Nephron (organoid): ENCODE measurements around the gene GGT5.

Experiments used
- H3K27ac Mint-ChIP-seq, 3 experiments: 2 replicates each; pipeline ENCODE4 v1.8.0; 2020; ENCODE audit warnings: mixed read lengths in 3 of 3, mild to moderate bottlenecking in 2 of 3, moderate library complexity in 1 of 3
- H3K27me3 Mint-ChIP-seq: 2 replicates; pipeline ENCODE4 v1.8.0; 2021; ENCODE audit warnings: low read depth, mild to moderate bottlenecking, moderate library complexity, mixed read lengths
- H3K36me3 Mint-ChIP-seq: 2 replicates; pipeline ENCODE4 v1.8.0; 2020; ENCODE audit warnings: low read depth, mixed read lengths
- H3K4me1 Mint-ChIP-seq: 2 replicates; pipeline ENCODE4 v1.8.0; 2020; ENCODE audit warnings: mixed read lengths
- H3K4me3 Mint-ChIP-seq, 3 experiments: 2 replicates each; pipeline ENCODE4 v1.8.0; 2020; ENCODE audit warnings: mild to moderate bottlenecking in 3 of 3, mixed read lengths in 3 of 3, moderate library complexity in 2 of 3
- H3K9me3 Mint-ChIP-seq: 2 replicates; pipeline ENCODE4 v1.8.0; 2020; ENCODE audit warnings: mixed read lengths
- CTCF ChIP-seq, 3 experiments: fragments of 200-600 bp; sonication (generic); IDR thresholded peaks; one replicate each; pipeline ENCODE4 v1.5.0; 2021; ENCODE audit warnings: antibody characterized with exemption in 3 of 3; ENCODE audit not compliant: unreplicated experiment in 3 of 3

Gene GGT5

GRCh38 chr22:24198682-24199052 lies 46.2 kb downstream of the GGT5 start:
- Mint-ChIP-seq H3K27me3 (peaks cover 8% of the 10 kb centered on the region), H3K4me1 (no peaks in the 10 kb centered on the region), H3K36me3 (no peaks in the 10 kb centered on the region), H3K9me3 (peaks cover 4% of the 10 kb centered on the region), H3K4me3 (no peak overlapping the region), H3K27ac (no peak overlapping the region)
- TF ChIP-seq CTCF (IDR thresholded peaks at IDR 0.05; ENCODE audit: unreplicated experiment in 3 of 3), result no peak

- no peak overlapping the region for H3K4me3 Mint-ChIP-seq
Observed at GRCh38 chr22:24191893-24192292, 53.0 kb downstream of the GGT5 start.

GRCh38 chr22:24191381-24191841 lies 53.5 kb downstream of the GGT5 start:
- peaks cover 4% of the 10 kb centered on the region for H3K27me3 Mint-ChIP-seq
- H3K27ac Mint-ChIP-seq, result peak overlapping the region in 1 of 3 experiments; percentile 7
- peaks cover 7% of the 10 kb centered on the region for H3K9me3 Mint-ChIP-seq
- peak in 1 of 3 experiments; percentile 9 for TF ChIP-seq CTCF (IDR thresholded peaks at IDR 0.05; ENCODE audit: unreplicated experiment in 3 of 3)
- no peak overlapping the region for H3K4me3 Mint-ChIP-seq
- H3K36me3 Mint-ChIP-seq, result no peaks in the 10 kb centered on the region
- H3K4me1 Mint-ChIP-seq, result no peaks in the 10 kb centered on the region

More at GRCh38 chr22:24191893-24192292, 53.0 kb downstream of the GGT5 start:
- peaks cover 7% of the 10 kb centered on the region for H3K27me3 Mint-ChIP-seq
- no peak overlapping the region for H3K27ac Mint-ChIP-seq
- no peak for TF ChIP-seq CTCF (IDR thresholded peaks at IDR 0.05; ENCODE audit: unreplicated experiment in 3 of 3)
- H3K4me1 Mint-ChIP-seq, result no peaks in the 10 kb centered on the region
- no peaks in the 10 kb centered on the region for H3K36me3 Mint-ChIP-seq
- H3K9me3 Mint-ChIP-seq, result peaks cover 7% of the 10 kb centered on the region

GRCh38 chr22:24190596-24191208 lies 54.2 kb downstream of the GGT5 start:
- no peak for TF ChIP-seq CTCF (IDR thresholded peaks at IDR 0.05; ENCODE audit: unreplicated experiment in 3 of 3)
- H3K27ac Mint-ChIP-seq, result peak overlapping the region in 1 of 3 experiments; percentile 7
- no peaks in the 10 kb centered on the region for H3K36me3 Mint-ChIP-seq
- H3K9me3 Mint-ChIP-seq, result peaks cover 7% of the 10 kb centered on the region
- H3K4me3 Mint-ChIP-seq, result no peak overlapping the region
- no peaks in the 10 kb centered on the region for H3K4me1 Mint-ChIP-seq
- peaks cover 4% of the 10 kb centered on the region for H3K27me3 Mint-ChIP-seq

GRCh38 chr22:24190159-24190540 lies 54.7 kb downstream of the GGT5 start:
- H3K4me3 Mint-ChIP-seq, result no peak overlapping the region
- peak overlapping the region in 1 of 3 experiments; percentile 35 for H3K27ac Mint-ChIP-seq
- H3K4me1 Mint-ChIP-seq, result no peaks in the 10 kb centered on the region
- TF ChIP-seq CTCF (IDR thresholded peaks at IDR 0.05; ENCODE audit: unreplicated experiment in 3 of 3), result no peak
- peaks cover 7% of the 10 kb centered on the region for H3K9me3 Mint-ChIP-seq
- no peaks in the 10 kb centered on the region for H3K36me3 Mint-ChIP-seq
- peaks cover 4% of the 10 kb centered on the region for H3K27me3 Mint-ChIP-seq
